GM21529 (cell line): ENCODE results near the gene RPTOR.

Experiments used
- ATAC-seq: cut with Tn5 transposase; IDR thresholded peaks from one replicate; pipeline ENCODE4 v1.9.1; 2021; ENCODE audit not compliant: unreplicated experiment

Gene RPTOR

GRCh38 chr17:81002013-81002384, 457.4 kb downstream of the RPTOR start:
- no peak for ATAC-seq

- ATAC-seq = no peak
These were observed 458.0 kb downstream of the RPTOR start for GRCh38 chr17:81002409-81003361.

- no peak for ATAC-seq
These were observed 459.3 kb downstream of the RPTOR start for GRCh38 chr17:81003711-81004475.

GRCh38 chr17:81006891-81007290, 462.3 kb downstream of the RPTOR start:
- no peak for ATAC-seq

GRCh38 chr17:81008140-81008539, 463.5 kb downstream of the RPTOR start:
- ATAC-seq = no peak

- ATAC-seq = no peak
These were observed 464.5 kb downstream of the RPTOR start for GRCh38 chr17:81009136-81009535.

- no peak for ATAC-seq
These were observed 466.3 kb downstream of the RPTOR start for GRCh38 chr17:81010935-81011334.

GRCh38 chr17:81011951-81012350, 467.3 kb downstream of the RPTOR start:
- ATAC-seq = no peak

- ATAC-seq = no peak
These were observed 468.2 kb downstream of the RPTOR start for GRCh38 chr17:81012574-81013447.

GRCh38 chr17:81013642-81014041, 469.0 kb downstream of the RPTOR start:
- no peak for ATAC-seq

GRCh38 chr17:81015136-81015535, 470.5 kb downstream of the RPTOR start:
- ATAC-seq = no peak
